Measurements from ENCODE around the gene UBAP1L. TPM values are rescaled to one million over a fixed set of nuclear protein-coding genes. Genes with fewer than 3 reads are reported as not detected.
A peak's percentile ranks its signal among the peaks of the same experiment; 100 is the strongest.

UBAP1L gene
- total RNA-seq, 1 experiment from 2014 or later, result 3.0 TPM

- H4K91ac ChIP-seq (ENCODE audit: insufficient read length, low read depth, low read length), result no peak overlapping the region
- H2BK15ac ChIP-seq (ENCODE audit: low read depth, low read length), result no peak overlapping the region
- H2BK12ac ChIP-seq (ENCODE audit: insufficient read length, low read depth, low read length), result no peak overlapping the region
- no peak for DNase-seq
- WGBS (ENCODE audit: extremely low coverage, insufficient read length, low lambda C conversion rate), result no CpG with 5 or more reads among the region's 6 CpGs
- H2AK5ac ChIP-seq (ENCODE audit: insufficient read length, low read length), result no peak overlapping the region
- H3K56ac ChIP-seq (ENCODE audit: insufficient read length, low read depth, low read length), result no peak overlapping the region
- peak overlapping the region in 1 of 3 experiments; percentile 7; a peak in 2 of 7 replicates for H3K27ac Mint-ChIP-seq
- H3K36me3 Mint-ChIP-seq (ENCODE audit: insufficient read depth in 1 of 3, low read depth in 3 of 3), result peaks cover 0 to 6% (median 4%) of the 10 kb centered on the region in 3 experiments; a peak in 3 of 7 replicates
- no peak overlapping the region for H2AFZ ChIP-seq (ENCODE audit: low read length)
- H4K20me1 ChIP-seq (ENCODE audit: control insufficient read depth, insufficient read depth, insufficient read length), result no peaks in the 10 kb centered on the region
- H3K79me1 ChIP-seq (ENCODE audit: insufficient read depth, low read depth, low read length, poor library complexity, severe bottlenecking), result no peaks in the 10 kb centered on the region
- H3K9me3 ChIP-seq (ENCODE audit: control insufficient read depth, low read depth, low read length), result no peaks in the 10 kb centered on the region
- H3K4ac ChIP-seq (ENCODE audit: low read depth, low read length), result no peak overlapping the region
- no peak overlapping the region for H2BK120ac ChIP-seq (ENCODE audit: low read depth, low read length, poor library complexity, severe bottlenecking)
- H4K5ac ChIP-seq (ENCODE audit: insufficient read length, low read depth, low read length), result no peak overlapping the region
- no peaks in the 10 kb centered on the region for H3K4me1 ChIP-seq (ENCODE audit: insufficient read depth, low read length)
- H3K23me2 ChIP-seq (ENCODE audit: insufficient read length, low read depth, low read length, poor library complexity, severe bottlenecking), result no peaks in the 10 kb centered on the region
- no peak overlapping the region for H3K4me2 ChIP-seq (ENCODE audit: insufficient read depth, insufficient read length, low read length)
- H3K14ac ChIP-seq (ENCODE audit: insufficient read depth, low read length), result no peak overlapping the region
- no peaks in the 10 kb centered on the region for H3K9me3 Mint-ChIP-seq
- H3K79me2 ChIP-seq (ENCODE audit: insufficient read depth, low read length), result no peaks in the 10 kb centered on the region
- H2BK5ac ChIP-seq (ENCODE audit: insufficient read length, low read length), result no peak overlapping the region
- no peak overlapping the region for H3K9ac ChIP-seq (ENCODE audit: extremely low read depth, insufficient read length, low read length)
- H3K27me3 ChIP-seq (ENCODE audit: insufficient read depth, low read length), result no peaks in the 10 kb centered on the region
- H3K4me3 Mint-ChIP-seq, result no peak overlapping the region
- H3K4me1 Mint-ChIP-seq, result no peaks in the 10 kb centered on the region
- H3T11ph ChIP-seq (ENCODE audit: low read length), result no peak overlapping the region
- H3K27ac ChIP-seq (ENCODE audit: insufficient read length, low read depth, low read length), result no peak overlapping the region
- H3K27me3 Mint-ChIP-seq (ENCODE audit: low read depth), result no peaks in the 10 kb centered on the region
- no peak overlapping the region for H2BK20ac ChIP-seq (ENCODE audit: low read depth, low read length, poor library complexity, severe bottlenecking)
- H3K23ac ChIP-seq (ENCODE audit: insufficient read length, low read depth, low read length), result no peak overlapping the region
- TF ChIP-seq CTCF (conservative IDR thresholded peaks at IDR 0.05), result no peak
- no peak overlapping the region for H3K18ac ChIP-seq (ENCODE audit: insufficient read length, low read depth, low read length)
- H4K8ac ChIP-seq (replicated peaks; ENCODE audit: insufficient read length, low read depth, low read length), result no peak overlapping the region
Observed at GRCh38 chr15:65055201-65055870, 59.7 kb downstream of the UBAP1L start.

Data from H9 (cell line).